ENCODE results near the gene FAM114A2. TPM values are rescaled to one million over a fixed set of nuclear protein-coding genes. Genes with fewer than 3 reads are reported as not detected.

Gene FAM114A2
- polyA plus RNA-seq, 1 donor from 2014 or later = 24.8 TPM

DNA sequence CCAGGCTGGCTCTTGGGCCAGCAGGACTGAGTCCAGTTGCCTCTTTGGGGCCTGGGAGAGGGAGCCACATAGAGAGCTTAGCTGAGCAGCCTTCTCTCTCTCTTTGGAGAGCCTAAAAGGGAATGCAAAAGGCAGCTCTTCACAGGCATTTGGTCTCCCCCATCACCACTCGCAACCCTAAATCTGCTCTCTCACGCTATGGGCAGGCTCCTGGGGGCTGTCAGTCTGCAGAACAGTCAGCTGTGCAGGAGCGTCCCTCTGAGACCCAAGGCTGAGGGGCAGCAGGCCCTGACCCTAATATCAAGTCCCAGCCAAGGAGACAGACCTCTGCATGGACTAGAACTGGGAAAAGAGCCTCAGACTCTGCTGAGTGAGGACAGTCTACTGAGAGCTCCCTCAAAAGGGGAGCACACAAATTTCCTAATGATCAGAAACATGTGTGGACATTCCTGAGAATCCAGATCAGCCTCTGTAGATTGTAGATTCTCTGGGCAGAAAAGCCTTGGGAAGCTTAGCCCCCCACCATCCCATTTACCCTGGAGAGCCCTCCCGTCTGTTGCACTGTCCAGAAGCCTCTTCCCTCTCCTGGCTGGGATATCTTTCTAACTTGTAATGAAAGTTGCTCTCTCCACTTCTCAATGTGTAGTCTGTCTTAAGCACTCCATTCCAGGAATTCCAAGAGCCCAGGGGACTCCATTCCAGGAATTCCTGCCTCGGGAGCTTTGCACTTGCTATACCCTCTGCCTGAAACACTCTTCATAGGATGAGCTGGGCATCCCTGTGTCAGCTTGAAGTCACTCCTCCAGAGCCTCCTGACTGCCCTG lies 79.4 kb downstream of the FAM114A2 start:
- no peak for TF ChIP-seq TAF1 (IDR thresholded peaks at IDR 0.05; ENCODE audit: low read depth)
- TF ChIP-seq MXI1 (conservative IDR thresholded peaks at IDR 0.05; ENCODE audit: poor library complexity, severe bottlenecking) = no peak
- TF ChIP-seq SMC3 (conservative IDR thresholded peaks at IDR 0.05; ENCODE audit: poor library complexity) = no peak
- TF ChIP-seq, protein P1, sequence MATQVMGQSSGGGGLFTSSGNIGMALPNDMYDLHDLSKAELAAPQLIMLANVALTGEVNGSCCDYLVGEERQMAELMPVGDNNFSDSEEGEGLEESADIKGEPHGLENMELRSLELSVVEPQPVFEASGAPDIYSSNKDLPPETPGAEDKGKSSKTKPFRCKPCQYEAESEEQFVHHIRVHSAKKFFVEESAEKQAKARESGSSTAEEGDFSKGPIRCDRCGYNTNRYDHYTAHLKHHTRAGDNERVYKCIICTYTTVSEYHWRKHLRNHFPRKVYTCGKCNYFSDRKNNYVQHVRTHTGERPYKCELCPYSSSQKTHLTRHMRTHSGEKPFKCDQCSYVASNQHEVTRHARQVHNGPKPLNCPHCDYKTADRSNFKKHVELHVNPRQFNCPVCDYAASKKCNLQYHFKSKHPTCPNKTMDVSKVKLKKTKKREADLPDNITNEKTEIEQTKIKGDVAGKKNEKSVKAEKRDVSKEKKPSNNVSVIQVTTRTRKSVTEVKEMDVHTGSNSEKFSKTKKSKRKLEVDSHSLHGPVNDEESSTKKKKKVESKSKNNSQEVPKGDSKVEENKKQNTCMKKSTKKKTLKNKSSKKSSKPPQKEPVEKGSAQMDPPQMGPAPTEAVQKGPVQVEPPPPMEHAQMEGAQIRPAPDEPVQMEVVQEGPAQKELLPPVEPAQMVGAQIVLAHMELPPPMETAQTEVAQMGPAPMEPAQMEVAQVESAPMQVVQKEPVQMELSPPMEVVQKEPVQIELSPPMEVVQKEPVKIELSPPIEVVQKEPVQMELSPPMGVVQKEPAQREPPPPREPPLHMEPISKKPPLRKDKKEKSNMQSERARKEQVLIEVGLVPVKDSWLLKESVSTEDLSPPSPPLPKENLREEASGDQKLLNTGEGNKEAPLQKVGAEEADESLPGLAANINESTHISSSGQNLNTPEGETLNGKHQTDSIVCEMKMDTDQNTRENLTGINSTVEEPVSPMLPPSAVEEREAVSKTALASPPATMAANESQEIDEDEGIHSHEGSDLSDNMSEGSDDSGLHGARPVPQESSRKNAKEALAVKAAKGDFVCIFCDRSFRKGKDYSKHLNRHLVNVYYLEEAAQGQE (IDR thresholded peaks at IDR 0.05; ENCODE audit: borderline replicate concordance) = peak; percentile 22
- Histone ChIP-seq H3K9me2 (ENCODE audit: insufficient read depth, low read length) (no peaks in the 10 kb centered on the region), H3K9ac (ENCODE audit: low read length) (no peak overlapping the region), H3F3A (ENCODE audit: insufficient read depth, low read length, poor library complexity, severe bottlenecking) (no peaks in the 10 kb centered on the region), H3K27me3 (ENCODE audit: insufficient read depth, low read depth, low read length) (no peaks in the 10 kb centered on the region), H3K4me2 (ENCODE audit: low read length) (no peak overlapping the region), H2AFZ (ENCODE audit: low read depth, low read length) (no peak overlapping the region), H4K20me1 (ENCODE audit: insufficient read depth) (no peaks in the 10 kb centered on the region), H3K9me3 (ENCODE audit: low read length) (no peaks in the 10 kb centered on the region), H3K79me2 (replicated peaks; ENCODE audit: insufficient read depth, low read length) (no peaks in the 10 kb centered on the region), H3K4me3 (ENCODE audit: low read length) (no peak overlapping the region), H3K27ac (ENCODE audit: low read length) (no peak overlapping the region), H3K36me3 (ENCODE audit: insufficient read depth, low read length) (no peaks in the 10 kb centered on the region)

- no peaks in the 10 kb centered on the region for H3K9me2 ChIP-seq (ENCODE audit: insufficient read depth, low read length)
- no peaks in the 10 kb centered on the region for H3K27me3 ChIP-seq (ENCODE audit: insufficient read depth, low read depth, low read length)
- no peak overlapping the region for H3K4me3 ChIP-seq (ENCODE audit: low read length)
- no peaks in the 10 kb centered on the region for H3K36me3 ChIP-seq (ENCODE audit: insufficient read depth, low read length)
- H4K20me1 ChIP-seq (ENCODE audit: insufficient read depth) = no peaks in the 10 kb centered on the region
- H2AFZ ChIP-seq (ENCODE audit: low read depth, low read length) = no peak overlapping the region
- H3F3A ChIP-seq (ENCODE audit: insufficient read depth, low read length, poor library complexity, severe bottlenecking) = no peaks in the 10 kb centered on the region
- no peaks in the 10 kb centered on the region for H3K79me2 ChIP-seq (replicated peaks; ENCODE audit: insufficient read depth, low read length)
- no peak overlapping the region for H3K9ac ChIP-seq (ENCODE audit: low read length)
- no peaks in the 10 kb centered on the region for H3K9me3 ChIP-seq (ENCODE audit: low read length)
- H3K4me2 ChIP-seq (ENCODE audit: low read length) = no peak overlapping the region
- TF ChIP-seq, protein P1 (IDR thresholded peaks at IDR 0.05; ENCODE audit: borderline replicate concordance) = no peak
- TF ChIP-seq POLR2AphosphoS5 (IDR thresholded peaks at IDR 0.05) (no peak), EZH2 (IDR thresholded peaks at IDR 0.05; ENCODE audit: borderline replicate concordance, insufficient read depth, low read length, poor library complexity, severe bottlenecking) (no peak), RAD21 (conservative IDR thresholded peaks at IDR 0.05) (no peak), MXI1 (conservative IDR thresholded peaks at IDR 0.05; ENCODE audit: poor library complexity, severe bottlenecking) (no peak), TAF1 (IDR thresholded peaks at IDR 0.05; ENCODE audit: low read depth) (no peak), EP300 (conservative IDR thresholded peaks at IDR 0.05; ENCODE audit: poor library complexity, severe bottlenecking) (no peak), CTCF (IDR thresholded peaks at IDR 0.05; ENCODE audit: poor library complexity, severe bottlenecking) (no peak), SMC3 (conservative IDR thresholded peaks at IDR 0.05; ENCODE audit: poor library complexity) (no peak)
- H3K27ac ChIP-seq (ENCODE audit: low read length) = no peak overlapping the region
These were observed 81.5 kb downstream of the FAM114A2 start for GRCh38 chr5:153957205-153957604.
